ENCODE results near the gene ZNF511. TPM values are rescaled to one million over a fixed set of nuclear protein-coding genes. Genes with fewer than 3 reads are reported as not detected.
A peak's percentile ranks its signal among the peaks of the same experiment; 100 is the strongest.

ZNF511 gene
- total and polyA plus RNA-seq, 9 of the 15 experiments (the other 6 are each of a cell fraction or from before 2014, with no cell fraction given), result 0.61 to 69.3 (median 40.1) TPM

- 0 out of 2 replicates have a peak, but pooled peaks have one; percentile 42 for TF ChIP-seq ETS1 (conservative IDR thresholded peaks at IDR 0.05; ENCODE audit: control insufficient read depth, low read depth, low read length)
- no peak for TF ChIP-seq ZNF778 (CRISPR knock-in tag; IDR thresholded peaks at IDR 0.05)
- no peak for TF ChIP-seq HDAC2 (IDR thresholded peaks at IDR 0.05)
- no peak for TF ChIP-seq ZKSCAN8 (CRISPR knock-in tag; IDR thresholded peaks at IDR 0.05)
- TF ChIP-seq ZNF395 (CRISPR knock-in tag; IDR thresholded peaks at IDR 0.05), result no peak; the same call in 1 of the 2 replicates
- TF ChIP-seq CREB1 (IDR thresholded peaks at IDR 0.05), result 0 out of 2 replicates have a peak, but pooled peaks have one; percentile 35
- TF ChIP-seq CREB1 (CRISPR knock-in tag; IDR thresholded peaks at IDR 0.05), result no peak
- TF ChIP-seq HCFC1 (IDR thresholded peaks at IDR 0.05; ENCODE audit: low read depth, low read length), result 0 out of 2 replicates have a peak, but pooled peaks have one; percentile 29
- no peak for TF ChIP-seq ZNF696 (CRISPR knock-in tag; conservative IDR thresholded peaks at IDR 0.05)
- TF ChIP-seq NR2C1 (IDR thresholded peaks at IDR 0.05), result no peak
- no peak for TF ChIP-seq NR2C1 (tag; IDR thresholded peaks at IDR 0.05)
- no peak for TF ChIP-seq KLF10 (CRISPR knock-in tag; IDR thresholded peaks at IDR 0.05)
- 0 out of 2 replicates have a peak, but pooled peaks have one; percentile 32 for TF ChIP-seq NBN (IDR thresholded peaks at IDR 0.05; ENCODE audit: low read depth)
- 0 out of 2 replicates have a peak, but pooled peaks have one; percentile 27 for TF ChIP-seq GMEB1 (CRISPR knock-in tag; IDR thresholded peaks at IDR 0.05)
- TF ChIP-seq ARHGAP35 (IDR thresholded peaks at IDR 0.05; ENCODE audit: partially characterized antibody), result no peak
- no peak for TF ChIP-seq RUNX1 (IDR thresholded peaks at IDR 0.05; ENCODE audit: low read depth)
- TF ChIP-seq ETV5 (CRISPR knock-in tag; IDR thresholded peaks at IDR 0.05; ENCODE audit: low read depth), result peak; percentile 58; the same call in 1 of the 2 replicates
- no peak for TF ChIP-seq TRIM25 (IDR thresholded peaks at IDR 0.05; ENCODE audit: borderline replicate concordance)
- no peak for TF ChIP-seq ZNF232 (CRISPR knock-in tag; IDR thresholded peaks at IDR 0.05)
- TF ChIP-seq TCF15 (CRISPR knock-in tag; IDR thresholded peaks at IDR 0.05), result no peak
- TF ChIP-seq ZNF764 (CRISPR knock-in tag; IDR thresholded peaks at IDR 0.05; ENCODE audit: low read depth), result no peak
- no peak for TF ChIP-seq SLC30A9 (CRISPR knock-in tag; IDR thresholded peaks at IDR 0.05)
- TF ChIP-seq GATAD2B (IDR thresholded peaks at IDR 0.05; ENCODE audit: borderline replicate concordance), result no peak
- no peak for TF ChIP-seq ZNF408 (CRISPR knock-in tag; IDR thresholded peaks at IDR 0.05; ENCODE audit: low read depth)
Observed at GRCh38 chr10:133278577-133279265, 30.0 kb upstream of the ZNF511 start (continued).

All from K562 (cell line).